CD4-positive, alpha-beta T cell treated with Interleukin-21 for 1 hour (primary cell): ENCODE measurements around the gene C1RL.
"Not testable (repeated sequence)": the region's sequence is repeated elsewhere in the genome, so short reads cannot be mapped to it uniquely, and the experiment has no call there.

ENCODE experiments used
- DNase-seq: peaks from one replicate; pipeline ENCODE4 v3.0.0-alpha.2; 2020

C1RL gene

GRCh38 chr12:7060353-7060954, 48.6 kb downstream of the C1RL start, which contains the start of gene C1S:
TSS of gene C1S (plus strand) at chr12:7060718. CDS start at chr12:7061913, 1,195 bp downstream.
- no peak for DNase-seq

GRCh38 chr12:7059780-7060179, 49.2 kb downstream of the C1RL start:
- DNase-seq = no peak

- DNase-seq = no peak
Measured at GRCh38 chr12:7058850-7059395, 50.1 kb downstream of the C1RL start.

GRCh38 chr12:7058163-7058845, 50.7 kb downstream of the C1RL start:
- DNase-seq = no peak

- DNase-seq = not testable (repeated sequence)
Measured at GRCh38 chr12:7055736-7056135, 53.3 kb downstream of the C1RL start.

GRCh38 chr12:7054925-7055324, 54.1 kb downstream of the C1RL start:
- DNase-seq = no peak

- not testable (repeated sequence) for DNase-seq
Measured at GRCh38 chr12:7049973-7050372, 59.0 kb downstream of the C1RL start.

GRCh38 chr12:7049445-7049951, 59.5 kb downstream of the C1RL start:
- DNase-seq = not testable (repeated sequence)

- DNase-seq = no peak
Measured at GRCh38 chr12:7047306-7047705, 61.7 kb downstream of the C1RL start.

GRCh38 chr12:7046383-7047105, 62.5 kb downstream of the C1RL start:
- no peak for DNase-seq

GRCh38 chr12:7045913-7046312, 63.1 kb downstream of the C1RL start:
- no peak for DNase-seq
